Right lobe of liver (tissue), 4 donors: ENCODE data around the gene GOLGA6A.

ENCODE experiments used
- CTCF ChIP-seq, 4 donors: fragments of 200-600 bp in 3 of 4; fragments of 450-650 bp in 1 of 4; IDR thresholded peaks; one replicate each; pipeline versions ENCODE4 v1.5.1 to v1.8.0; 2016 to 2022; ENCODE audit warnings: antibody characterized with exemption in 4 of 4, mild to moderate bottlenecking in 2 of 4
- POLR2A ChIP-seq: fragments of 450-650 bp; IDR thresholded peaks from one replicate; pipeline ENCODE4 v1.6.1; 2017; ENCODE audit warnings: antibody characterized with exemption, mild to moderate bottlenecking
- donor health status: DM: no; HTN: no; CAD: no.
- donor health status: DM: no; HTN: no; CAD: no.
- donor health status: DM: no; HTN: yes; CAD: no.

GRCh38 chr15:74025436-74025835 is 56.9 kb downstream of the GOLGA6A start:
- no peak for TF ChIP-seq CTCF (IDR thresholded peaks at IDR 0.05)
- TF ChIP-seq POLR2A = no peak
